ENCODE measurements around the gene ASB3.
A peak's percentile ranks its signal among the peaks of the same experiment; 100 is the strongest.
"Not testable (repeated sequence)": the region's sequence is repeated elsewhere in the genome, so short reads cannot be mapped to it uniquely, and the experiment has no call there.

ASB3 gene

DNA sequence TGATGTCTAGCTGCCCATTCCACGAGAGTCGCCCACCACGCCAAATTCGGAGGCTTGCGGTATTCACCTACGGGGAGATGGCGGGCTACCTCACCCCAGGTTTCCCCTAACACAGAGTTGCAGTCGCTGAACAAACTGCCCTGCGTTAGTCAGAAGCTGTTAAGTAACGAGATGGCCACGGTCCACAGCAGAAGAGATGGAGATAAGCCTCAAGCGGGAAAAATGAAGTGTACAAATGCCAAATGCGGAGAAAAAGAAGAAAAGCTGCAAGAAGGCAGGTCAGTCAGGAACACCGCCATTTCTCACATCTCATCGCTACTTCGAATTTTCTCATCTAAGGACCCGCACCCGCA lies 425 bp downstream of the ASB3 start:
- peak in 12 of 56 donors; percentile 13 to 67 (median 39) for DNase-seq

DNA sequence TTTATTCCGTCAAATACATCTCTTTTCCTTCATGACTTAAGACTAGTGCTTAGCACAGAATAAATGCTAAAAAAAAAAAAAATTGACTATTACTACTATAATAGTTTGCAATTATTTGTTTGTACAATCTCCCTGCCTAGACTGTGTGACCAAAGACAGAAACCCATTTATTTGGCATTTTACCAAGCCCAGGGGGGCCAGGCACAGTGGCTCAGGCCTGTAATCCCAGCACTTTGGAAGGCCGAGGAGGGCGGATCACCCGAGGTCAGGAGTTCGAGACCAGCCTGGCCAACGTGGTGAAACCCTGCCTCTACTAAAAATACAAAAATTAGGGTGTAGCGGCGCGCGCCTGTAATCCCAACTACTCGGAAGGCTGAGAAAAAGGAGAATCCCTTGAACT lies 1.4 kb downstream of the ASB3 start:
- DNase-seq, result peak in 2 of 56 donors; percentile 0 to 12

GRCh38 chr2:53784436-53784835 lies 2.3 kb downstream of the ASB3 start:
- DNase-seq, result no peak

DNA sequence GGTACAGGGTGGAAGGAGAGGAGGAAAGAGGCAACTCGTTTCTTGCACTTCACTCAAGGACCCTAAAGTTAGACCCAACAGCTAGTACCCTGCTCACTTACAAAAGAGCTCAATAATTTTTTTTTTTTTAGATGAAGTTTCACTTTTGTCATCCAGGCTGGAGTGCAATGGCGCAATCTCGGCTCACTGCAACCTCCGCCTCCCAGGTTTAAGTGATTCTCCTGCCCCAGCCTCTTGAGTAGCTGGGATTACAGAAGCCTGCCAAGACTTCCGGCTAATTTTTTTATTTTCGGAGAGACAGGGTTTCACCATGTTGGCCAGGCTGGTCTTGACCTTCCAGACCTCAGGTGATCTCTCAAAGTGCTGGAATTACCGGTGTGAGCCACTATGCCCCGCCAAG lies 4.1 kb downstream of the ASB3 start:
- no peak for DNase-seq

- DNase-seq, result no peak
These were observed 6.7 kb downstream of the ASB3 start for GRCh38 chr2:53780056-53780455.

- DNase-seq, result no peak
These were observed 8.1 kb downstream of the ASB3 start for GRCh38 chr2:53778536-53779162.

- DNase-seq, result no peak
These were observed 9.6 kb downstream of the ASB3 start for GRCh38 chr2:53777134-53777533.

DNA sequence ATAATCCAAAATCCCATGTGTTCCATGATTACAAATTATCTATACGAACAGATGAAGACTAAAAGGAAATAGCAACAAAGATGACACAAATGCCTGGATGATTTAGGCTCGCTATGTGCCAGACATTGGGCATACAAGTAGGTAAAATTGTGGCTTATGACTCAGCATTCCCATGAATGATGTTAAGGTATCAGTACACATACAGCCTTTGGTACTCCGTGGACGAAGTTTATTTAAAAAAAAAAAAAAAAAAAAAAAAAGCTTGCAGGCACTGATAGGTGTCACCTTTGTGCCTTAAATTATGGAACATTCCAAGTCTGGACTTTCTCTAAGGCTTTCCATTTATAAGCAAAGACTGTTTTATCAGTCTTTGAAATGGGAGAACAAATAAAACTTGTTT lies 16.5 kb downstream of the ASB3 start:
- no peak for DNase-seq

- DNase-seq, result no peak
These were observed 17.3 kb downstream of the ASB3 start for GRCh38 chr2:53769318-53769945.

GRCh38 chr2:53768242-53768542 lies 18.6 kb downstream of the ASB3 start:
- peak in 2 of 56 donors; percentile 16 to 28 for DNase-seq

GRCh38 chr2:53767405-53768241 lies 19.1 kb downstream of the ASB3 start, which contains the start of gene CHAC2:
CHAC2 (plus strand) TSS chr2:53767804; CDS start chr2:53767887, 83 bp downstream.
- peak; percentile 16 to 86 (median 64) for DNase-seq

DNA sequence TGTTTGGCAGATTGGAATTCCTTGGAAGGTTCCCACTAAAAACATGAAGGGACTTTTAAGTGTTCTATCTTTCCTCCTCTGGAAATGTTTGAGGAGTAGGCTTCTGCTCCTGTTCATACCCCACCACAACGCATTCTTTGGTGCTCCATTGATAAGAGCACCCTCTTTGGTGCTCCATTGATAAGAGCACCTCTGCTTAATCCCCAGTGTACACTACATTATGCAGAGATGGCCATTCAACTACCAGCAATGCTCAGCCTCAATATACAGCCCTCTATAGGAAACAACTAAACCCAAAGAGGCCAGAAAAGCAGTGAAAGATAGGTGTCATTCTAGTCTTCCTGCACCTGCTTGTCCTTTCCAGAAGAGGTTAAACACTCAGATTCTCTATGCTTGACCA lies 21.0 kb downstream of the ASB3 start:
- no peak for DNase-seq

DNA sequence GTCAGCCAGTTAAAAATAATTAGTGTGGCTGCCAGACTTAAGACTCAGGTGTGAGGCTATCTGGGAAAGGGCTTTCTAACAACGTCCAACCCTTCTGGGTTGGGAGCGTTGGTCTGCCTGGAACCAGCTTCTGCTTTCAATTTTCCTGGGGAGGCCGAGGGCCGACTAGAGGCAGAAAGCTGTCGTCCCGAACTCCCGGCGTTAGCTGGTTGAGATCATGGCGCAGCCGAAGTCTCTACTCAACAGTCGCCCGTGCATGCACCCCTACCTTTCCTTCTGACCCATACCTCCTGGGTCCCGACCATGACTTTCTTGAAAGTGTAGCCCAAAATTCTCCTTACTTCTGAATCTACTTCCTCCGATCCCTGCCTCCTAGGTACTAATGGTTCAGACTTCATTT lies 29.5 kb downstream of the ASB3 start:
- DNase-seq, result not testable (repeated sequence)

GRCh38 chr2:53756644-53757043 lies 30.1 kb downstream of the ASB3 start:
- no peak for DNase-seq

- DNase-seq, result peak in 1 of 56 donors; percentile 32
These were observed 31.6 kb downstream of the ASB3 start for GRCh38 chr2:53755121-53755520.

DNA sequence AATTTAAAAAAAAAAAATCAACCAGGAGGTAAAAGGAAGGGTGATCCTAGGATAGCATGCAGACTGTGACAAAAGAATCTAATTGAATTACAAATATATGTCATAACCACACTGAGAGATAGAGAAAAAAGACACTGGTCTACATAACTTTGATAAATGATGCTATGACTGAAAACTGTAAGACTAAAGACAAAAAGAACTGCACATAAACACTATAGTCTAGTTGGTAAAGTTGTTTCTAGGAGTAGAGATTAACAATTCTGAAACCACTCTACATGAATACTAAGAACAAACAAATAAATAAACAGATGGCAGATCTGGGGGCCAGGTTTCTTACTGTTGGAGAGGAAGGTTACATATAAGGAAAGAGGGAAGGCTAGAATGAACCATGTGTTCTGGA lies 33.7 kb downstream of the ASB3 start:
- no peak for DNase-seq

DNA sequence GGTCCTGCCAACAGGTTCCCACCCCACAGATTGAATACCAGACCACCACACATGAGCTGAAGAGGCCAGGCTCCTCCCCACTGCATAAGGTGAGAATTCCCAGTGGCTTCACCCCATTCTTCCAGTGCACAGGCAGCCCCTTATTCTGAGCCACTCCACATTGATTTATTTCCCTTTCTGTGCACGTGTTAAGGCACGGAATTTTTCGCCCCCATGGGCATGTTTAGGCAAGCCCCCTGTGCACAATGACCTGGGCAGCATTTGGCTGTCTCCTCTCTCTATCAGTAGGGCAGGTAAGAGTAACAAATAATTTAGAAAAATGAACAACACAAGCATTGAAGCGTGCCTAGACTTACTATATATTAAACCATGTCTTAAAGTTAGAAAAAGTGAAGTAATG lies 34.4 kb downstream of the ASB3 start:
- DNase-seq, result no peak

DNA sequence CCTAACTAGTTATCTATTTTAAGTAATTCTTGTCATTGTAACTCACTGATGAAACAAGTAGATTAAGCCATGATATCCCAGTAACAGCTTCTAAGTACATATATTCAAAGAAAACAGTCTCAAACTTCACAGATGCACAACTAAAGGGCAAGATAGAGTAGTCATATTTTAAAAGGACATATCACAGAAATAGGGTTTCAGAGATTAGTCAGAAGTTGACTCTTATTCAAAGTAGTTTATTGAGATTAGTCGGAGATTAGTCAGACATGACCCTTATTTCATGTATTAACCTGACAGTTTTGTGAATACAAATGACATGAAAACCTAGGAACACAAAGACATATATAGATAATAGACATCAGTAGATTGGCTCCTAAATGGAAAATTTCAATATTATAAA lies 35.0 kb downstream of the ASB3 start:
- no peak for DNase-seq

- DNase-seq, result no peak
These were observed 36.5 kb downstream of the ASB3 start for GRCh38 chr2:53750041-53750768.

DNA sequence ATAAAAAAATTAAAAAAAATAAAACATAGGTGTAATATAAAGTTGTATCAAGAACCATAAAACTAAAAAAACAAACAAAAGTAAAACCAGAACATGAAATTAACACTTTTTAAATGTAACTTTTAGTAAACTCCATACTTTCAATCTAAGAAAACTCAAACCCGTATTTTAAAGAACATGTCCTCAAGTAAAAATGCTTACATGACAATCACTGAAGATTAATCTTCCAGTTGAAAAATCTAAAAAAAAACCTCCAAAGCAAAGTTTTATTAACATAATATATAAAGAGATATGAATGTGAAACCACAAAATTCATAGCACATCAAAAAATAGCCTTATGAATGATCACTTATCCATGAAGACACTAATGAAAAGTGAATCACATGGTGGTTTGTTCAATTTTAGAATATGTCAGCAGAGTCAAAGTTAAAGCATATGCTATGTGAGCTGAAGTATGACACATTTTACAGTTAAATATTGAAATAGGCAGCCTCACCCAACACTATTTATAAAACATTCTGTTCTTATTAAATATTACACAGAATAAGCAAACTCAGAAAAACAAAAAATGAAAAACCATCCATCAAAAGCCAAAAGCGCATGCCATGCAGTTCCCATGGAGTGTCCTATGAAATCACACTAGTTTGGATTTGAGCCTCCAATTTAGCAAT lies 42.2 kb downstream of the ASB3 start:
- no peak for DNase-seq

- DNase-seq, result no peak
These were observed 46.6 kb downstream of the ASB3 start for GRCh38 chr2:53740170-53740569.

Data from amygdala (tissue), 56 donors.